ELR (cell line): ENCODE results near the gene DSG3.
A peak's percentile ranks its signal among the peaks of the same experiment; 100 is the strongest.
"Not testable (repeated sequence)": the region's sequence is repeated elsewhere in the genome, so short reads cannot be mapped to it uniquely, and the experiment has no call there.

ENCODE experiments used
- DNase-seq: peaks from one replicate; pipeline ENCODE4 v3.0.0-alpha.2; 2015; ENCODE audit warnings: low read depth

Gene DSG3

DNA sequence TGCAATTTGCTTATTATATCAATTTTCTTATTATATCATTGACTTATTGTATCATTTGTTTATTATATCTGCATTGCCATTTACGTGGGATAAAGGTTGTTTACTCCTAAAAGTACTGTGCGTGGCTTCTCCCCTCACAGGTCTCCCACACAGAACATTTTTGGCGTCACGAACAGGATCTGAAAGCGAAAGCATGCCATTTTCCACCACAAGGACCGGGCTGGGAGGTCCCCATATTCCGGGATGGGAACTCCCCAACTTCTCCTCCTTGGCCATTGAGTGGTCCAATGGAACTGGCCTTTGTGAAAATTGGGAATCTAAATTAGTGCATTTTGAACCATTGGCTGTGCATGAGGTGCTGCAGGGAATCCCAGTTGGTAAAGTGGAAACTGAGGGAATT lies 45.6 kb downstream of the DSG3 start:
- no peak for DNase-seq

GRCh38 chr18:31493941-31494340 lies 46.4 kb downstream of the DSG3 start:
- DNase-seq: no peak

- not testable (repeated sequence) for DNase-seq
Measured at GRCh38 chr18:31494705-31495244, 47.2 kb downstream of the DSG3 start.

DNA sequence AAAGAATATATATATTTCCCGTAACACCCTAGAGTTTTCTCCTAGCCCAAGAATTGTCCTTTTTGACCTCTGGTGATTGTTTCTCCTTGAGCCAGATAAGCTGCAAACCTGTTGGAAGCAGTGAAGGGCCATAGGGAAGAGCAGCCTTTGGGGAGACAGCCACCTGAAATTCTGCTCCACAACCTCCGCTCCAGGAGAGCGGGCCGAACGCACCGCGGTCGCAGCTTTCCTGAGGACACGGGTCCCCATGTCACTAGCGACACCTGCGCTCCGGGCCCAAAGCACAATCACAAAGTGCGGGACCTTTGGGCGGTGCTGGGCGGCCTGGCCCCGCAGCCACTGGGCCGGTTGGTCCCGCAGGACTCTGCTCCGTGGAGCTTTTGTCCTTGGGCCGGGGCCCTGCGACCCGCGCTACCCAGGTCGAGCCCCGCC lies 49.9 kb downstream of the DSG3 start:
- DNase-seq: no peak

DNA sequence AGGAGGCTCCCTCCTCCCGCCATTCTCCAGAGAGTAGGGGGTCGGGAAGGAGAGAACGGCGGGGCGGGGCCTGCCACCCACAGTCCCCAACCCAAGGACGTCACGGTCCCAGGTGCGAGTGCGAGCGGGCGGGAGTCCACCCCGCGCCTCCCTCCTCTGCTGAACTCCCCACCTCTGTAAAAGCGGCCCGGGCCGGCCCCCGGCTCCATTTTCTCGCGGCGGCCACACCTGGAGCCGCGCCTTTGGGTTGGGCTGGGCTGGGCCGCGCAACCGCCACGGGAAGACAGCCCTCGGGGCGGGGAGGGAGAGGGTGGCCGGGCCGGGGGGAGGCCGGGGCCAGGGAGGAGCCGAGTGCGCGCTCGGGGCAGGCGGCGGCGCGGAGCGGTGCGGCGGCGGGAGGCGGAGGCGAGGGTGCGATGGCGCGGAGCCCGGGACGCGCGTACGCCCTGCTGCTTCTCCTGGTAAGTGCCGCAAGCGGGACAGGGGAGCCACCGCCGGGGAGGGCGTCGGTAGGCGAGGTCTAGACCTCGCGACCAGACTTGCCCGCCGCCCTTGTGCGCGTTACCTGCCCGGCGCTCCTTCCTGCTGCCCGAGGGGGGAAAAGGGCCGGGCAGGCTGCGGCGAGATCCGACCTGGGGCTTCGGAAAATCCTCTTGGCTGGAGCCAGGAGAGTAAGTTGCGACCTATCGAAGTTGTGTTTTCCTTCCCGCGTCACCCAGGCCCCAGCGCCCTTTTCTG lies 50.5 kb downstream of the DSG3 start, which contains the start of gene DSG2:
DSG2 (plus strand) TSS at position 342 of the 738 bp plus-strand sequence; CDS start at position 417, 75 bp downstream.
- no peak for DNase-seq

DNA sequence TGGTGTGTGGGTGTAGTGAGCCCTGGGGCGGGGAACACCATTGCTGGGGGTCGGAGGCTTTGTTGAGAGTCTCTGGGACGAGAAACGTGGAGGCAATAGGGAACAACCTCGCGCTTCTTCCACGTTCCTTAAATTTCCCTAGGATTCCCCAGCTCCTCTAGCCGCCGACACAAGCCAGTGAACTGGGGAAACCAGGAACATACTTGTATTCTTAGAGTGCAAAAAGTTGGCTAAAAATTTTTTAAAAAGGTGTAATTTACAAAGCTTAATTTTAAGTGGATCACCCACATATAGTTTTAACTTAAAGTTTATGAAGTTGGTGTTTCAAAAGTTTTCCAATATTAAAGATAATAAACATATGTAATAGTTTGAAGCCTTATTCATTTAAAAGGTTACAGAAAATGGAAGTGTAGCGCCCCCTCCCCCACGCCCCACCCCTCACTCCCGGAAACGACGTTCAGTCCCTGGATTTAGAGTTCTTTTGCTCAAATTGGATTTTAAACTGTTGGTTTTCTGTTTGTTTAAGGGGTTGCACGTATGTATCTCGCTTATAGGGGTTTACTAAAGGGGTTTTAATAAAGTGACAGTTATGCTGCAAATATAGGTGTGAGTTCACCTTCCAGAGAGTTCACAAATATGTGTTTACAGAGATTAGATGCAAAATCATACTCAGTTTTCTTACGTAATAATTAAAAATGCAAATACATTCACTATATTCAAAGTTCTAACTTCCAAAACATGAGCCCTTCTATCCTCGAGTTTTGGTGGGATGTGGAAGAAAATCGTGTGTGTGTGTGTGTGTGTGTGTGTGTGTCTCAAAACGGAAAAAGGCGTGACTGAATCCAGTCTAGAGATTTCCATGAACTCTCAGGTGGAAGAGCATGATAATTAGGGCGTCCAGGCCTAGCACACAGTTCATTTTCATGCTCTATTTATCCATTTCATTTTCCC lies 51.3 kb downstream of the DSG3 start:
- DNase-seq: no peak

DNA sequence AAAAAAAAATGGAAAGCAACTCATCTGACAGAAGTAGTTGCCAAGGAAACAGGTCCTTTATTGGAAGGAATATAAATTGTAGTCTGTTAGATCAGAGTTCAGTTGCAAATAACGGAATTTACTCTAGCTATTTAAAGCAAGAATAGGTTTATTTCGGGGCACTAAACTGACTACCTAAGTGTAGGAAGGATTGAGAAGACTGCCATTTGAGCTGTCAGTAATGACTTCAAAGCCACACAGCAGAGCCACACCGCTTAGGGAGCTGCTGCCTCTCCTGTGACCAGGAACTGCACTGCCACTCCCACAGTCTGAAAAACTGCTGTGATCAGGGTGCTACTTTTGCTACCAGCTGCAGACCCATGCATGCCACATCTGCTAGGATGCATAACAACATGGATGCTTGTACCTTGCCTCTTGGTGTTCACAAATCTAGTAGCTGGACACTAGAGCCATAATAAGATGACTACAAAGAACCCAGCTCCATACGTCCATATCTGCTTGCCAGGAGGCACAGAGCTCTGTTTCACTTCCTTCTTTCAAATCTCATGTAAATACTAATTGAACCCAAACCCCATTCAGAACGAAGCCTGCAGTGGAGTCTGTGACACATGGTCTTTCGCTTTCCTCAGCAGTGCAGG lies 52.6 kb downstream of the DSG3 start:
- DNase-seq: no peak

GRCh38 chr18:31503011-31503410 lies 55.5 kb downstream of the DSG3 start:
- no peak for DNase-seq

- DNase-seq: no peak
Measured at GRCh38 chr18:31504455-31505147, 57.1 kb downstream of the DSG3 start.

DNA sequence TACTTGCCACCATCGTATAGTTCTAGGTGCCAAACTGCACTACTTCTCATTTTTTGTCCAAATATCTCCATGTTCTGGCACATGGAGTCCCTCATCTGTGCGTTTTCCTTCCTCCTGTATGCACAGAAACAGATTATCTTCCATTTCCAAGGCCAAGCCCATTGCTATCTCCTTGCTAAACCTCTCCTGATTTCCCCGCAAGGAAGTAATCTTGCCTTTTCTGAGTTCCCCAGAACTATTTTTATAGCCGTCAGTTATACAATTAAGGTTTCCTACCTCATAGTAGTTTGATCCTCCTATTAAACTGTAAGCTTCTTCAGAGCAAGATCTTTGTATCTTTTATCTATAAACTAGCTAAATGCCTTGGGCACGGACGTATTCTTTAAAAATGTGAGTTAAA lies 57.6 kb downstream of the DSG3 start:
- no peak for DNase-seq

DNA sequence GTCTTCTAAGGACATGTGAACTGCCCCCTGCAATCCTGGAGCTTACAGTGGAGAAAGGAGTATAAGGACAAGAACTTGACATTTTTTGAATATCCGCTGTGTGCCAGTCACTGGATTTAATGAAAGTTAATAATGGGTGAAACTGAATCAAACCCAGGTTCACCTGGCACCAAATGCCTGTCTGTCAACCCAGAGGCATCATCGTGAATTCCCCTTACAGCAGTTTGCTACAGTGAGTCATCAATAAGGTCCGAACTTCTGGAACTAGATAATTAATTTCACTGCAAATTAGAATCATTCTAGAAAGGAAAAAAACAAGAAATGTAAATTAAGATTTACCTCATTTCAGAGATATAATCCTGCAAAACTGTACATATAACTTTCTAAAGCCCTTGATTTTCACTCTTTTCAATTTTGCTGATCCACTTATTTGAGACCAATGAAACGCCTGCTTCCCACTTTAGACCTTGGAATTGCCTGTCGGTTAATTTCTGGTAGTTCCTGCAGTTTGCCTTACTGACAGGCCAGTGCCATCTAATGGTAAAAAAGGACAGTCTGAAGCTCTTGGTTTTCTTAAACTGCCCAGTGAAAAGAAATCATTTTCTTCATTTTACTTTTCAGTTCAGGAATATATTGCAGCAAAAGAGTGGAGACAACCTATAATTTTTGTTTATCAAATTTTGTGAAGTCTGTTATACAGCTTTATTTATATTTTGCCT lies 58.6 kb downstream of the DSG3 start:
- DNase-seq: peak; percentile 3

DNA sequence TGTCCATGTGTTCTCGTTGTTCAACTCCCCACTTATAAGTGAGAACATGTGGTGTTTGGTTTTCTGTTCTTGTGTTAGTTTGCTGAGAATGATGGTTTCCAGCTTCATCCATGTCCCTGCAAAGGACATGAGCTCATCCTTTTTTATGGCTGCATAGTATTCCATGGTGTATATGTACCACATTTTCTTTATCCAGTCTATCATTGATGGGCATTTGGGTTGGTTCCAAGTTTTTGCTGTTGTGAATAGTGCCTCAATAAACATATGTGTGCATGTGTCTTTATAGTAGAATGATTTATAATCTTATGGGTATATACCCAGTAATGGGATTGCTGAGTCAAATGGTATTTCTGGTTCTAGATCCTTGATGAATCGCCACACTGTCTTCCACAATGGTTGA lies 59.6 kb downstream of the DSG3 start:
- not testable (repeated sequence) for DNase-seq

DNA sequence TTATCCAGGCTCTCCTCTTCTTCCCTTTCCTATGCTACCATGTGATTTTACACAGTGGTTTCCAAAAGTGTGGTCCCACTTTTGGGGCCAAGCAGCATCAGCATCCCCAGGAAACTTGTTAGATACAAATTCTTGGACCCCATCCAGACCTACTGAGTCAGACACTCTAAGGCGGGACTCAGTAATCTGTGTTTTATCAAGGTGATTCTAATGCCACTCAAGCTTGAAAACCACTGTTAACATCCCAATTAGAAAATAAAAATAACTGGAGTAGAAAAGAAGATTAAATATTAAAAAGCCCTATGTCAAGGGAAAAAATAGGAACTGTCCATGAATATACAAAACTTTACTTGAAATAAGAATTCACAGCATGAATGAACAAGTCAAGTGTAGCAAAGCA lies 61.2 kb downstream of the DSG3 start:
- no peak for DNase-seq

GRCh38 chr18:31509571-31509970 lies 62.0 kb downstream of the DSG3 start:
- DNase-seq: no peak

DNA sequence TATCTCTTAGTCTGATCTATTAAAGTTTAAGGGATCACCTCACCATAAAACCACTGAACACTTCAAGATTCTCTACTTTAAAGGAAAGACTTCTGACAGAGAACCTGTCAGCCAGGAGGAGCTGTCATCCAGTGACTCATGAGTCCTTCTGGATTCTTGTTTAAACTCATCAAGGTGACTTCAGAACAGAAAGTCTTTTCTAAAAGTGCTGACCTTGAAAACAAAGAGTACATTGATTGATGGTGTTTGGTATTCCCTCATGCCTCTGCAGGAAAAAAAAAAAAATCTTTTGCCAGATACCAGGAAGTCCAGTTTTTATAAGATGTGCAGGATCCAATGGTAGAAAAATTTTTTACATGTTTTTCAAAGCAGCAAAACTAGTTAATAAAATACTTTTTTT lies 62.8 kb downstream of the DSG3 start:
- no peak for DNase-seq

DNA sequence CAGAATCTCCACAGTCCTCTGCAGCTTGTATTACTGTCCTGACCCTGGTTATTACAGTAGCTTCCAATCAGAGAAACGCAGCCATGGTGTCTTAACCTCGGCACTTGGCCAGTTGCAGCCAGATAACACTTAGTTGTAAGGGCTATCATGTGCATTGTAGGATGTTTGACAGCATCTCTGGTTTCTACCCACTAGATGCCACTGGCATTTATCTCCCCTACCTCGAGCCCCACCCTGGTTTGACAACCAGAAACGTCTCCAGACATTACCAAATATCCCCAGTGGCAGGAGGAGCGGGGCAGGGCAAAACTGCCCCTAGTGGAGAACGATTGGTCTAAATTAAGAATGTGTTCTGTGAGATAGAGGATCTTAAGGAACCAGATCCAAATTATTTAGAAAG lies 63.6 kb downstream of the DSG3 start:
- no peak for DNase-seq

DNA sequence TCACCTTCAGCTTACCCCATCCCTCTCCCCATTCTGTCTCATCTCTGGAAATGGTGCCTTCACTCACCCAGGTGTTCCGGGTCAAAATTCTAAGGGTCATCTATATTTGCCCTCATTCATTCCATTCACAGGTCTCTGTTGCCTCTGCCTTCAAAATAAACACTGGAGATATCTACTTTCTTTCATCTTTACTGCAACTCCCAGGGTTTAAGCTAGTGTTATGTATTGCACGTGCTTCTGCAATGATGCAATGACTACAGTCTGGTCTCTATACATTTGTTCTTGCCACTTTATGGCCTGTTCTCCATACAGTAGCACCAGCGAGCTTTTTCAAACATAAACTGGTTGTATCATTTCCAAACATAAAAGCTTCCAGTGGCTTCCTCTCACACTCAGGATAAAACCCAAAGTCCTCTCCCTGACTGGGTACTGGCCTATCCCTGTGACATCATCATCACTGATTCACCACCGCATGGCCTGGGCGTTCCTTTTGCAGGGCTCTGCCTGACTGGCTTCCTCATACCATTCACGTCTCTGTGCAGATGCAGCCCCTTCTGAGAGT lies 64.7 kb downstream of the DSG3 start:
- peak; percentile 48 for DNase-seq

DNA sequence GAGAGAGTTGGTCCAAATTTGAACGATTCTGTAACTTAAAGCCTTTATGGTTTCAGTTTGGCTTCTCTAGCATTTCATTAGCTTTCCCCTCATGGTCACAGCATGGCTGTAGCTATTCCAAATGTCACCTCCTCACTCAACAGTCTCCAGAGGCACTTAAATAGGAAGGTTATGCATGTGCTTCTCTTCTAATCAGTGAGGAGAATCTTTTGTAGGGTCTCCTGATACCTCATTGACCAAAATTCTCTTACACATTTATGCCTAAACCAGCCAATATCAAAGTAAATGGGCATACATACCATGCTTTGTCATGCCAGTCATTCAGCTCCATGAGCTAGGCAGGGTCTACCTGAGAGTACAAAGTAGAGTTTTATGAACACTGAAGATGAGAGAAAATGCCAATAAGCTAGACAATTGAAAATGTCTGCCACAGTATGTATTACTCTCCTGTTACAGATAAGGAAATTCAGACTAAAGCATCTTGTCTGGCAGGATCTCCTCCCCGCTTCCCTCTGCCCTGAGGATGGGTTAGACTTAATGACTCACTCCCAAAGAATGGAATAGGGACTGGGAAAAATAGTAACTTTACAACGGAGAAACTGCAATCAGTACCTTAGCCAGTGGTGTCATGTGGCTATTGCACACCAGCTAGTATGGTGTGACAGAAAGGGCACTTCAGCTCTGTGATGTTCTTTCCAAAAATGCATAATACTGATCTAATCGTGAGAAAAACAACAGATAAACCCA lies 65.8 kb downstream of the DSG3 start:
- peak; percentile 51 for DNase-seq

DNA sequence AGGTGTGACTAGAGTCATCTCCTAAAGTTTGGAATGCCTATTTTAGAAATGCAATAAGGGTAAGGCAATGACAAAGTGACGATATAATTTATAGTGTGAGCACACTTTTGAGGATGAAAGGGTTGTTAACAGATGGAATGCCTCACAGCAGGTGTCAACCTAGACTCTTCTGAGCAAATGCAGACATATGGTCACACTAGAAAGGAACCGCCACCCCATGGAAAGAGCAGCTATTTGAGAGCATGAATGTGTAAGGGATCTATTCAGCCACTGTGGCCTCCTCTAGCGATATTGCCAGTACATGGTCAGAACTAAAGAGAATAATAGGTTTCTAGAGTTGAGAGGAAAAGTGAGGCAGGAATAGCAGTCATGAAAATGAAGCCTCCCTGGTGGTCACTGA lies 68.9 kb downstream of the DSG3 start:
- DNase-seq: no peak

DNA sequence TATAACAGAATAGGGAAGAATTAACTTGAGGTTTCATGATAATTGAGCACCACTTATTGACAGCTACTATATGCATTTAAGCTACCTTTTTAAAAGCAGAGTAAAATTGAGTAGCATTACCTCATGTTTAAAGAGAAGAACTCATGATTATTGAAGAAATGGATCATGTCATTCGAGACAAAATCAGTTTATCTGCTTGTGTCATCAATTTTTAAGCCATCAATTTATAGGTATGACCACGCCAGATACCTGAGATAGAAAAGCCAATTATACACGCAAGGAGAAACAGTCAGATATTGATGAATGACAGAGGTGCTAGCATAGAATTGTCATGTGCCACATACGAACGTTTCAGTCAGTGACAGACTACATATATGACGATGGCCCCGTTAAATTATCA lies 78.8 kb downstream of the DSG3 start:
- no peak for DNase-seq
